OCI-LY3 (cell line): Measurements from ENCODE around the gene CCDC117.

ENCODE experiments used
- EZH2phosphoT487 ChIP-seq: fragments of 200-600 bp; shearing (Covaris generic); IDR thresholded peaks from 2 replicates; pipeline ENCODE4 v1.6.1; 2018; ENCODE audit warnings: antibody characterized with exemption, mixed run types, low read depth
- TF ChIP-seq, protein P1 (sequence below): fragments of 200-600, 300-600 bp; sonication (generic); IDR thresholded peaks from 2 replicates; pipeline ENCODE4 v1.5.1; 2014; ENCODE audit warnings: antibody characterized with exemption, low read length, low read depth

DNA sequence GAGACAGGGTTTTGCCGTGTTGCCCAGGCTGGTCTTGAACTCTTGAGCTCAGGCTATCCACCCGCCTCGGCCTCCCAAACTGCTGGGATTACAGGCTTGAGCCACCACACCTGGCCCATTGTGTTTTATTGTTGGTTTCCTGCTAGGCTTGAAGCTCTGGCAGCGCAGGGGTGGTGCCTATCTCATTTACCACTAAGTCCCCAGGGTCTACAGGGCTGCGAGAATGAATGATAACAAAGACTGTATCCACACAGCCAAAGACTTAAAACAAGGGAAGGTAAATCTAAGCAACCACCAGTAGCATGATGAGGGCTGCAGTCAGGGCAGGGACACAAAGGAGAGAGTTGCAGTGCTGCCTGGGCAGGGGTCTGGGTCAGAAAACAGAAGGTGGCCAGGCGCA, 65.1 kb downstream of the CCDC117 start:
- TF ChIP-seq, protein P1, sequence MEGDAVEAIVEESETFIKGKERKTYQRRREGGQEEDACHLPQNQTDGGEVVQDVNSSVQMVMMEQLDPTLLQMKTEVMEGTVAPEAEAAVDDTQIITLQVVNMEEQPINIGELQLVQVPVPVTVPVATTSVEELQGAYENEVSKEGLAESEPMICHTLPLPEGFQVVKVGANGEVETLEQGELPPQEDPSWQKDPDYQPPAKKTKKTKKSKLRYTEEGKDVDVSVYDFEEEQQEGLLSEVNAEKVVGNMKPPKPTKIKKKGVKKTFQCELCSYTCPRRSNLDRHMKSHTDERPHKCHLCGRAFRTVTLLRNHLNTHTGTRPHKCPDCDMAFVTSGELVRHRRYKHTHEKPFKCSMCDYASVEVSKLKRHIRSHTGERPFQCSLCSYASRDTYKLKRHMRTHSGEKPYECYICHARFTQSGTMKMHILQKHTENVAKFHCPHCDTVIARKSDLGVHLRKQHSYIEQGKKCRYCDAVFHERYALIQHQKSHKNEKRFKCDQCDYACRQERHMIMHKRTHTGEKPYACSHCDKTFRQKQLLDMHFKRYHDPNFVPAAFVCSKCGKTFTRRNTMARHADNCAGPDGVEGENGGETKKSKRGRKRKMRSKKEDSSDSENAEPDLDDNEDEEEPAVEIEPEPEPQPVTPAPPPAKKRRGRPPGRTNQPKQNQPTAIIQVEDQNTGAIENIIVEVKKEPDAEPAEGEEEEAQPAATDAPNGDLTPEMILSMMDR = no peak
- TF ChIP-seq EZH2phosphoT487 = no peak
